HG03060 (cell line): Measurements from ENCODE around the gene TIAM1.

Experiments
- ATAC-seq: cut with Tn5 transposase; IDR thresholded peaks from one replicate; pipeline ENCODE4 v1.9.1; 2021; ENCODE audit warnings: low read depth, moderate number of reproducible peaks; ENCODE audit not compliant: unreplicated experiment

Gene TIAM1, protein sequence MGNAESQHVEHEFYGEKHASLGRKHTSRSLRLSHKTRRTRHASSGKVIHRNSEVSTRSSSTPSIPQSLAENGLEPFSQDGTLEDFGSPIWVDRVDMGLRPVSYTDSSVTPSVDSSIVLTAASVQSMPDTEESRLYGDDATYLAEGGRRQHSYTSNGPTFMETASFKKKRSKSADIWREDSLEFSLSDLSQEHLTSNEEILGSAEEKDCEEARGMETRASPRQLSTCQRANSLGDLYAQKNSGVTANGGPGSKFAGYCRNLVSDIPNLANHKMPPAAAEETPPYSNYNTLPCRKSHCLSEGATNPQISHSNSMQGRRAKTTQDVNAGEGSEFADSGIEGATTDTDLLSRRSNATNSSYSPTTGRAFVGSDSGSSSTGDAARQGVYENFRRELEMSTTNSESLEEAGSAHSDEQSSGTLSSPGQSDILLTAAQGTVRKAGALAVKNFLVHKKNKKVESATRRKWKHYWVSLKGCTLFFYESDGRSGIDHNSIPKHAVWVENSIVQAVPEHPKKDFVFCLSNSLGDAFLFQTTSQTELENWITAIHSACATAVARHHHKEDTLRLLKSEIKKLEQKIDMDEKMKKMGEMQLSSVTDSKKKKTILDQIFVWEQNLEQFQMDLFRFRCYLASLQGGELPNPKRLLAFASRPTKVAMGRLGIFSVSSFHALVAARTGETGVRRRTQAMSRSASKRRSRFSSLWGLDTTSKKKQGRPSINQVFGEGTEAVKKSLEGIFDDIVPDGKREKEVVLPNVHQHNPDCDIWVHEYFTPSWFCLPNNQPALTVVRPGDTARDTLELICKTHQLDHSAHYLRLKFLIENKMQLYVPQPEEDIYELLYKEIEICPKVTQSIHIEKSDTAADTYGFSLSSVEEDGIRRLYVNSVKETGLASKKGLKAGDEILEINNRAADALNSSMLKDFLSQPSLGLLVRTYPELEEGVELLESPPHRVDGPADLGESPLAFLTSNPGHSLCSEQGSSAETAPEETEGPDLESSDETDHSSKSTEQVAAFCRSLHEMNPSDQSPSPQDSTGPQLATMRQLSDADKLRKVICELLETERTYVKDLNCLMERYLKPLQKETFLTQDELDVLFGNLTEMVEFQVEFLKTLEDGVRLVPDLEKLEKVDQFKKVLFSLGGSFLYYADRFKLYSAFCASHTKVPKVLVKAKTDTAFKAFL (N-terminal part only)

DNA sequence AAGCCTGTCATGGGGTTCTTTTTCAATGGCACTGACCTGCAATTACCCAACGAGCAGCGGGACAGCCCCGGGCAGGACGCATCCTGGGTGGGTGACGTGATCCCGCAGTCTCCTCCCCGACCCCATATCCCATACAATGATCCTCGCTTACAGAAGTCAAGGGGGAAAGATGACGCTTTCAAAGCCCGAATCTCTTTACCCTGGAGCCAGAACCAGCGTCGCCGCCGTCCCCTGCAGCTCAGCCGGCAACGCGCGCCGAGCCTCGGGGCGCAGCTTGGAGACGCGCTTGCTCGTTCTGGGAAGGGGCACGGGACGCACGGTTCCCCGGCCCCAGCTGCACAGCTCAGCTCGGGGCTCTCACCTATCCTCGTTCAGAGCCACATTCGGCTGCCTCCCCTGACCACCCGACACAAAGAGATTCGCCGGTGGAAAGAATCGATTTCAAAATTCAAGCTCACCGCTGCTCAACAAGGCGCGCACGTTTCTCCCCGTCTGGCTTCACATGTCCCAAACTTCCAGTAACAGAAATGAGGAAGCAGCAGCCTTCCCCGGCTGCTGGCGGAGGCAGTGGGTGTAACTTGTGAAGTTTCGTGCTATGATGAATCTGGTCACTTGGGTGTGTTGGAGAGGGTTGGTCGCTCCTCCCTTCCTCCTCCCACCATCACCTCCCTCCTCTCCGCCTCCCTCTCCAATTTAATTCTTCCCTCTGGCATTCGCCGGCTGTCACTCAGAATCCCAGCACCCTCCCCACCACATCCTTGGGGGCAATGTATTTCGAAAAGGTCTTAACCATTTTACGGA is at the start of gene TIAM1:
TIAM1 (minus strand) TSS at position 582 of the 801 bp plus-strand sequence. CDS start 77,289 bp downstream, outside the sequence.
- no peak for ATAC-seq

DNA sequence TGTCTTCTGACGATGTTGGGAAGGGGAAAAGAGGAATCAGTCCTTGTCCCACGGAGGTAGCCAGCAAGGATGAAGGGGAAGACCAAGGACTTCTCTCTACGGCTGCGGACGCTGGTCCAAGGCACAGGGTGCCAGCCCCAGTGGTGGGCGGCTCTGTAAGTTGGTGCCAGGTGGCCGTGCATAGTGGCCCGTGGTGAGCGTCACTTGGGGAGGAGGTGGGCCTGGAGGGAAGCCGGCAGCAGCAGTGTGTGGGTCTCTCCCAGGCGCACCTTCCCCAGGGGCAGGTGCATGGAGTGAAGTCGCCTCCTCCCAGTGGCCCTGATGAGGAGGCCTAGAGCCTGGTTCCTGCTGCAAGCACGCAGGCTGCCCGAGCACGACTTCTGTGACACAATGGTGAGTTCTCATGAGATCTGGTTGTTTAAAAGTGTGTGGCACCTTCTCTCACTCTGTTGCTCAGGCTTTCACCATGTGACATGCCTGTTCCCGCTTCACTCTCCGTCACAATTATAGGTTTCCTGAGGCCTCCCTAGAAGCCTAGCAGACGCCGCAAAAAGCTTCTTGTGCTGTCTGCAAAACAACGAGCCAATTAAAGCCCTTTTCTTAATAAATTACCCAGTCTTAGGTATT is 43.6 kb upstream of the TIAM1 start:
- ATAC-seq: no peak

DNA sequence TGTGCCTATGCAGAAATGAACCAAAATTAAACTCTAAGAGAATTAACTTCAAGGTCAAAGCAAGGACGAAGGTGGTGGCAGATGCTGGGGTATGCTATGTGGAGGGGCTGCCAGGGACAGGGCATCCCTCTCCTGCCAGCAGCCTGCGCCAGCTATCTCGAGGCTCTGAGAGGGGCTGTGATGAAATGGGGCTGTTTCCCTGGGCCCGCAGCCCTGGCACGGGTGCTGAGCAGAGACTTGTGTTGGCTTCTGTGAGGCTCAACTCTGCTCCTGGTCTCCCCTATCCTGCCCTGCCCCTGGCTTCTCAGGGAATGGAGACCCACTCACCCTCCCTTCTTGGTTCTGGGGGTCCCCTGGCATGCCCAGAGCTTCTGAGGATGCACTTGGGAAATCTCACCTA is 41.9 kb upstream of the TIAM1 start:
- no peak for ATAC-seq

- no peak for ATAC-seq
Observed at GRCh38 chr21:31383770-31384169, 39.7 kb upstream of the TIAM1 start.

- ATAC-seq: no peak
Observed at GRCh38 chr21:31382060-31382459, 38.0 kb upstream of the TIAM1 start.

- ATAC-seq: no peak
Observed at GRCh38 chr21:31376301-31376700, 32.2 kb upstream of the TIAM1 start.

GRCh38 chr21:31374395-31374794 is 30.3 kb upstream of the TIAM1 start:
- ATAC-seq: no peak

DNA sequence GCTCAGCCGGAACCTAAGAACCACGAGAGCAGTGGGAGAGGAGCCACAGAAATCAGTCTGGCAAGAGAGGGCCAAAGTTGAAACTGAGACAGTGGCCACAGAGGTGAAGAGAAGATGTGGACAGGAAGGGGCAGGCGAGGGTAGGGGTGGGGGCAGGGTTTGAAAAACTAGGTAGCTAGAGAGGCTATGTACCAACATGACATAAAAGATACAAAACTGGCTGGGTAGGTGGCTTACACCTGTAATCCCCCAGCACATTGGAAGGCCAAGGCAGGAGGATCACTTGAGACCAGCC is 28.4 kb upstream of the TIAM1 start:
- no peak for ATAC-seq

GRCh38 chr21:31371715-31372470 is 27.8 kb upstream of the TIAM1 start:
- ATAC-seq: no peak

- ATAC-seq: no peak
Observed at GRCh38 chr21:31370893-31371544, 27.0 kb upstream of the TIAM1 start.

GRCh38 chr21:31370281-31370892 is 26.3 kb upstream of the TIAM1 start:
- ATAC-seq: no peak

DNA sequence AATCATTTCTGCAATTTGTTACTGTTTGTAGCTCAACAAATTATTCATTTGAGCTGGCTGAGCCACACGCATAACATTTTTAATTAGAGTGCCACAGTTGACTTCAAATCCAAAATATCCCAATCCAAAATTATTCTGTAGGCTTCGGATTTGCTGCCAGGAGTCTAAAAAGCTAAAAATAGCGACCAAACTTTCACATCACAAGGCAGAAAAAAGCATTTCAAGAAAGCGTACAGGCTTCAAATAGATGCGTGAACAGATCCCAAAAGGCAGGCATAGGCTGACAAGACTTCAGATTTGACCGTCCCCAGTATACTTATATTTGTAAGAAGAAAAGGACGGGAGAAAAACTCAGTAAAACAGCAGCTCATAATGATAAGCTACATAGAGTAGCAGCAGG is 24.3 kb upstream of the TIAM1 start:
- no peak for ATAC-seq

GRCh38 chr21:31367801-31368200 is 23.7 kb upstream of the TIAM1 start:
- ATAC-seq: no peak

- no peak for ATAC-seq
Observed at GRCh38 chr21:31366825-31367224, 22.8 kb upstream of the TIAM1 start.

- no peak for ATAC-seq
Observed at GRCh38 chr21:31364253-31364945, 20.3 kb upstream of the TIAM1 start.

GRCh38 chr21:31363720-31364119 is 19.7 kb upstream of the TIAM1 start:
- no peak for ATAC-seq

- ATAC-seq: no peak
Observed at GRCh38 chr21:31360717-31361116, 16.7 kb upstream of the TIAM1 start.

GRCh38 chr21:31358158-31358557 is 14.1 kb upstream of the TIAM1 start:
- ATAC-seq: no peak
